Measurements from ENCODE around the gene KCNK13. TPM values are rescaled to one million over a fixed set of nuclear protein-coding genes. Genes with fewer than 3 reads are reported as not detected.

Gene KCNK13
- polyA plus RNA-seq, 1 donor (not counting 4 experiments of a cell fraction or from before 2014, with no cell fraction given): 0.03 TPM

DNA sequence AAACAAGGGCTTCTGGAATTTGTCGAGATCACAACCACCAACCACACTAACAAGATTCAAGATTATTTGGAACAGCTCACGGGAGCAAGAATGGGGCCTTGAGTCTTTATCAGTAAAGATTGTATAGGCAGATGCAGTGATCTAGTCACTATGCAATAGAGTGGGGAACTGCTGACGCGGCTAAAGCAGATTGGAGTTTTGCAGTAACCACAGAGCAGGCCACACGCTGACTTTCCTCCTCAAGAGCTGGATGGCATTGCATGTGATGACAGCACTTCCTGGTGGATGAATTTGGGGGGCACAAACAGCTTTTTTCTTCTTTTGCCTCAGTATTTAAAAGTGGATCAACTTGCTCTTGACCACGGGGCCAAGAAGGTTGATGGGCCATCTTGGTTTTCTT, 46.0 kb downstream of the KCNK13 start:
- Histone ChIP-seq H3K36me3 (ENCODE audit: control insufficient read depth in 2 of 2, extremely low read depth in 1 of 2, insufficient read depth in 2 of 2, low read length in 2 of 2) (no peaks in the 10 kb centered on the region), H3K4me3 (ENCODE audit: control insufficient read depth in 2 of 3, extremely low read depth in 1 of 3, insufficient read depth in 2 of 3, low read depth in 1 of 3, low read length in 3 of 3) (no peak overlapping the region), H3K27ac (ENCODE audit: control insufficient read depth, insufficient read depth, low read length) (no peak overlapping the region), H3K9me3 (ENCODE audit: control insufficient read depth, low read depth, low read length) (no peaks in the 10 kb centered on the region), H3K27me3 (ENCODE audit: control insufficient read depth, extremely low read depth, insufficient read depth, low read length) (no peaks in the 10 kb centered on the region), H3K79me2 (ENCODE audit: control insufficient read depth, insufficient read depth, low read length) (no peaks in the 10 kb centered on the region), H3K4me1 (ENCODE audit: control insufficient read depth, extremely low read depth, insufficient read depth, low read length) (peaks cover 4% of the 10 kb centered on the region), H3K9ac (ENCODE audit: control insufficient read depth, extremely low read depth, insufficient read depth, low read length) (no peak overlapping the region), H2AFZ (ENCODE audit: control insufficient read depth, low read length) (no peak overlapping the region), H4K20me1 (ENCODE audit: control insufficient read depth, extremely low read depth, insufficient read depth, low read length) (no peaks in the 10 kb centered on the region), H3K9me1 (ENCODE audit: control insufficient read depth, extremely low read depth, insufficient read depth, low read length) (no peaks in the 10 kb centered on the region), H3K4me2 (ENCODE audit: control insufficient read depth, extremely low read depth, insufficient read depth, low read depth, low read length) (no peak overlapping the region)
- dilution Hi-C loops (cut with MboI; ENCODE audit: extremely low pct_ligation_motif_present, low sequenced_read_pairs): no loop called here
- FAIRE-seq (no peak), DNase-seq (ENCODE audit: low read depth, low spot score) (no peak)
- TF ChIP-seq EZH2 (IDR thresholded peaks at IDR 0.05; ENCODE audit: low read length): no peak
- TF ChIP-seq, protein P1, sequence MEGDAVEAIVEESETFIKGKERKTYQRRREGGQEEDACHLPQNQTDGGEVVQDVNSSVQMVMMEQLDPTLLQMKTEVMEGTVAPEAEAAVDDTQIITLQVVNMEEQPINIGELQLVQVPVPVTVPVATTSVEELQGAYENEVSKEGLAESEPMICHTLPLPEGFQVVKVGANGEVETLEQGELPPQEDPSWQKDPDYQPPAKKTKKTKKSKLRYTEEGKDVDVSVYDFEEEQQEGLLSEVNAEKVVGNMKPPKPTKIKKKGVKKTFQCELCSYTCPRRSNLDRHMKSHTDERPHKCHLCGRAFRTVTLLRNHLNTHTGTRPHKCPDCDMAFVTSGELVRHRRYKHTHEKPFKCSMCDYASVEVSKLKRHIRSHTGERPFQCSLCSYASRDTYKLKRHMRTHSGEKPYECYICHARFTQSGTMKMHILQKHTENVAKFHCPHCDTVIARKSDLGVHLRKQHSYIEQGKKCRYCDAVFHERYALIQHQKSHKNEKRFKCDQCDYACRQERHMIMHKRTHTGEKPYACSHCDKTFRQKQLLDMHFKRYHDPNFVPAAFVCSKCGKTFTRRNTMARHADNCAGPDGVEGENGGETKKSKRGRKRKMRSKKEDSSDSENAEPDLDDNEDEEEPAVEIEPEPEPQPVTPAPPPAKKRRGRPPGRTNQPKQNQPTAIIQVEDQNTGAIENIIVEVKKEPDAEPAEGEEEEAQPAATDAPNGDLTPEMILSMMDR (optimal IDR thresholded peaks at IDR 0.05 in 1 of 3, IDR thresholded peaks at IDR 0.05 in 1 of 3, conservative IDR thresholded peaks at IDR 0.05 in 1 of 3; ENCODE audit: extremely low read depth in 1 of 3, insufficient read depth in 2 of 3, low read length in 3 of 3): no peak

DNA sequence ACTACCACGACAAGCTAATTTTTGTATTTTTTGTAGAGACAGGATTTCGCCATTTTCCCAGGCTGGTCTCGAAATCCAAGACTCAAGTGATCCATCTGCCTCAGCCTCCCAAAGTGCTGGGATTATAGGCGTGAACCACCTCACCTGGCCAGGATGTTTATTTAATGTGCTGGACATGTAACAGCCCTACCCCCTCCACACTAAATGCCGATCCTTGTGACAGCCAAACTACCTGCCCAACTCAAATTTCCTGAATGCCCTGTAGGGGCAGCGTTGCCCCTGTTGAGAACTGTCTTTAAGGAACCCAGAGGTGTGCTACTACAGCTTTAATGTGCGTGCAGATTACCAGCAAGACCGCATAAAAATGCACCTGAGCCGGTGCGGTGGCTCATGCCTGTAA, 48.1 kb downstream of the KCNK13 start:
- no peaks in the 10 kb centered on the region for H4K20me1 ChIP-seq (ENCODE audit: control insufficient read depth, extremely low read depth, insufficient read depth, low read length)
- no peak overlapping the region for H3K27ac ChIP-seq (ENCODE audit: control insufficient read depth, insufficient read depth, low read length)
- H3K4me2 ChIP-seq (ENCODE audit: control insufficient read depth, extremely low read depth, insufficient read depth, low read depth, low read length): no peak overlapping the region
- H3K79me2 ChIP-seq (ENCODE audit: control insufficient read depth, insufficient read depth, low read length): no peaks in the 10 kb centered on the region
- DNase-seq (ENCODE audit: low read depth, low spot score) (no peak), FAIRE-seq (no peak)
- peaks cover 4% of the 10 kb centered on the region for H3K4me1 ChIP-seq (ENCODE audit: control insufficient read depth, extremely low read depth, insufficient read depth, low read length)
- no peak overlapping the region for H3K9ac ChIP-seq (ENCODE audit: control insufficient read depth, extremely low read depth, insufficient read depth, low read length)
- dilution Hi-C loops (cut with MboI; ENCODE audit: extremely low pct_ligation_motif_present, low sequenced_read_pairs): no loop called here
- H3K9me3 ChIP-seq (ENCODE audit: control insufficient read depth, low read depth, low read length): no peaks in the 10 kb centered on the region
- H2AFZ ChIP-seq (ENCODE audit: control insufficient read depth, low read length): no peak overlapping the region
- no peaks in the 10 kb centered on the region for H3K36me3 ChIP-seq (ENCODE audit: control insufficient read depth in 2 of 2, extremely low read depth in 1 of 2, insufficient read depth in 2 of 2, low read length in 2 of 2)
- H3K27me3 ChIP-seq (ENCODE audit: control insufficient read depth, extremely low read depth, insufficient read depth, low read length): peaks cover 4% of the 10 kb centered on the region
- TF ChIP-seq, protein P1 (optimal IDR thresholded peaks at IDR 0.05 in 1 of 3, IDR thresholded peaks at IDR 0.05 in 1 of 3, conservative IDR thresholded peaks at IDR 0.05 in 1 of 3; ENCODE audit: extremely low read depth in 1 of 3, insufficient read depth in 2 of 3, low read length in 3 of 3): peak; percentile 29 to 36 (median 34)
- no peak for TF ChIP-seq EZH2 (IDR thresholded peaks at IDR 0.05; ENCODE audit: low read length)
- H3K4me3 ChIP-seq (ENCODE audit: control insufficient read depth in 2 of 3, extremely low read depth in 1 of 3, insufficient read depth in 2 of 3, low read depth in 1 of 3, low read length in 3 of 3): no peak overlapping the region
- no peaks in the 10 kb centered on the region for H3K9me1 ChIP-seq (ENCODE audit: control insufficient read depth, extremely low read depth, insufficient read depth, low read length)
